ENCODE results near the gene FIG4. TPM values are rescaled to one million over a fixed set of nuclear protein-coding genes. Genes with fewer than 3 reads are reported as not detected.
"Not testable (repeated sequence)": the region's sequence is repeated elsewhere in the genome, so short reads cannot be mapped to it uniquely, and the experiment has no call there.

Gene FIG4
- total RNA-seq, 1 experiment from 2014 or later, result 9.6 TPM

DNA sequence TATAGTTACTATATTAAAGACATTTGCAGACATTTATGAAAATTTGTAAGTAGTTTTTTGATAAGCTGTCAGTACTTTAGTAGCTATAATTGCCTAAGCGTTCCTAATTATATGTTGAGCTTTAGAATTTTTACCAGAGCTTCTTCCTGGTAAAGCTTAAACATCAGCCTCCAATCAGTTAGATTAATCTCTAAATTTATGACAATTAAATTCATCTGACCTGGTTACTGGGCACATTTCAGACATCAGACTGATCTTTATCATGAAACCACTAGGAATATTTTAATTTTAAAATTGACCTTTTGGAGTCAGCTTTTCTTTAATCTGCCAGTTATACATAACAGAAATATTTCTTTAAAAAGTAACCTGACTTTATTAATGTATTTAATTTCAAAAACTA is 23.5 kb downstream of the FIG4 start:
- Histone ChIP-seq H3K9me3 (replicated peaks) (no peaks in the 10 kb centered on the region), H3K4me1 (replicated peaks) (no peaks in the 10 kb centered on the region), H3K27ac (no peak overlapping the region), H3K4me3 (no peak overlapping the region), H3K27me3 (replicated peaks) (no peaks in the 10 kb centered on the region), H3K36me3 (no peaks in the 10 kb centered on the region)
- DNase-seq (ENCODE audit: low read depth in 1 of 2, low spot score in 2 of 2), result no peak

DNA sequence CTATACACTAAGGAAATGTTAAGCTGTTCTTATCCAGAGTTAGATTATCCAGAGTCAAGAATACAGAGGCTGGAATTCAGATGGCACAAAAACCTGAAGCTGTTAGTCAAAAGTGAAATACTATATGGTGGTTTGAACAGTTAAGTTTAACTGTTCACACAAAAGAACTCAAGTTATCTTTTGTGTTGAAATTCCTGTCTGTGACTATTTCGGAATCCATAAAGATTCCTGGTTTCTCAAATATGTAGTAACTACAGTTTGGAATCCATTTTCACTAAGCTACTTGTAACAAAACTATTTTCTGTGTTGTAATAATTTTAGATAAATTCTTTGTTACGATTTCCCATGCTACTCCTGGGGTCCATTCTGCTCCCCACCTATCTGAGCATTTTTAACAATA is 24.5 kb downstream of the FIG4 start:
- no peaks in the 10 kb centered on the region for H3K27me3 ChIP-seq (replicated peaks)
- DNase-seq (ENCODE audit: low read depth in 1 of 2, low spot score in 2 of 2), result no peak
- H3K4me1 ChIP-seq (replicated peaks), result no peaks in the 10 kb centered on the region
- H3K27ac ChIP-seq, result no peak overlapping the region
- no peaks in the 10 kb centered on the region for H3K36me3 ChIP-seq
- no peak overlapping the region for H3K4me3 ChIP-seq
- H3K9me3 ChIP-seq (replicated peaks), result no peaks in the 10 kb centered on the region

GRCh38 chr6:109717971-109718370 is 26.9 kb downstream of the FIG4 start:
- Histone ChIP-seq H3K4me3 (no peak overlapping the region), H3K27me3 (replicated peaks) (no peaks in the 10 kb centered on the region), H3K27ac (no peak overlapping the region), H3K4me1 (replicated peaks) (no peaks in the 10 kb centered on the region), H3K36me3 (no peaks in the 10 kb centered on the region), H3K9me3 (replicated peaks) (no peaks in the 10 kb centered on the region)
- no peak for DNase-seq (ENCODE audit: low read depth in 1 of 2, low spot score in 2 of 2)

- Histone ChIP-seq H3K4me1 (replicated peaks) (no peaks in the 10 kb centered on the region), H3K36me3 (no peaks in the 10 kb centered on the region), H3K9me3 (replicated peaks) (no peaks in the 10 kb centered on the region), H3K27ac (no peak overlapping the region), H3K4me3 (no peak overlapping the region), H3K27me3 (replicated peaks) (no peaks in the 10 kb centered on the region)
- no peak for DNase-seq (ENCODE audit: low read depth in 1 of 2, low spot score in 2 of 2)
These were observed 27.9 kb downstream of the FIG4 start for GRCh38 chr6:109718991-109719390.

- DNase-seq (ENCODE audit: low read depth in 1 of 2, low spot score in 2 of 2), result no peak
- Histone ChIP-seq H3K4me3 (no peak overlapping the region), H3K27ac (no peak overlapping the region)
These were observed 29.2 kb downstream of the FIG4 start for GRCh38 chr6:109720311-109720710.

DNA sequence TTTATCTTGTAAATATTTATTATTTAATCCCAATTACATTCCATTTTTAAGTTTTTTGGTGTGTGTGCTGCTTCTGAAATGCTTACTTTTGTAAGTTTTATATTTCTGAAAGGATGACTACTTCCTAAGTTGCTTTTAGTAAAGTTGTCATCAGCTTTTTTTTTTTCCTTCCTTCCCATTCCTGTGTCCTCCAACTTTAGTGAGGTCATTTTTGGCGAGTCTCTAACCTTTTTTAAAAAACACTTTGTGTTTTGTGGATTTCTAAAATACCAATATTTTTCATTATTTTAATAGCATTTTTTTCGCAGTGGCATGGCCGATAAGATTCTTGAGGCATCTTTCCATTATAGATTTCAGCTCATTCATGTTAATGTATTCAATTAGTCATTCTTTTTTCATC is 30.9 kb downstream of the FIG4 start:
- Histone ChIP-seq H3K4me1 (replicated peaks) (no peaks in the 10 kb centered on the region), H3K27me3 (replicated peaks) (no peaks in the 10 kb centered on the region), H3K27ac (no peak overlapping the region), H3K4me3 (no peak overlapping the region), H3K9me3 (replicated peaks) (no peaks in the 10 kb centered on the region), H3K36me3 (no peaks in the 10 kb centered on the region)
- no peak for DNase-seq (ENCODE audit: low read depth in 1 of 2, low spot score in 2 of 2)

More at GRCh38 chr6:109720311-109720710, 29.2 kb downstream of the FIG4 start:
- H3K4me1 ChIP-seq (replicated peaks), result no peaks in the 10 kb centered on the region
- H3K27me3 ChIP-seq (replicated peaks), result no peaks in the 10 kb centered on the region
- H3K9me3 ChIP-seq (replicated peaks), result no peaks in the 10 kb centered on the region
- no peaks in the 10 kb centered on the region for H3K36me3 ChIP-seq

GRCh38 chr6:109722564-109723254 is 31.6 kb downstream of the FIG4 start:
- Histone ChIP-seq H3K4me3 (no peak overlapping the region), H3K27ac (no peak overlapping the region), H3K4me1 (replicated peaks) (peaks cover 3% of the 10 kb centered on the region; the same call in 1 of the 2 replicates), H3K9me3 (replicated peaks) (no peaks in the 10 kb centered on the region), H3K36me3 (no peaks in the 10 kb centered on the region), H3K27me3 (replicated peaks) (no peaks in the 10 kb centered on the region)
- no peak for DNase-seq (ENCODE audit: low read depth in 1 of 2, low spot score in 2 of 2)

DNA sequence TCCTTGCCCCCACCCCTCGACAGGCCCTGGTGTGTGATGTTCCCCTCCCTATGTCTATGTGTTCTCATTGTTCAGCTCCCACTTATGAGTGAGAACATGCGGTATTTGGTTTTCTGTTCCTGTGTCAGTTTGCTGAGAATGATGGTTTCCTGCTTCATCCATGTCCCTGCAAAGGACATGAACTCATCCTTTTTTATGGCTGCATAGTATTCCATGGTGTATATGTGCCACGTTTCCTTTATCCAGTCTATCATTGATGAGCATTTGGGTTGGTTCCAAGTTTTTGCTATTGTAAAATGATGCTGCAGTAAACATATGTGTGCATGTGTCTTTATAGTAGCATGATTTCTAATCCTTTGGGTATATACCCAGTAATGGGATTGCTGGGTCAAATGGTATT is 34.2 kb downstream of the FIG4 start:
- not testable (repeated sequence) for H3K36me3 ChIP-seq; H3K27me3 ChIP-seq (replicated peaks); H3K27ac ChIP-seq; H3K4me1 ChIP-seq (replicated peaks); DNase-seq (ENCODE audit: low read depth in 1 of 2, low spot score in 2 of 2); H3K9me3 ChIP-seq (replicated peaks); H3K4me3 ChIP-seq

DNA sequence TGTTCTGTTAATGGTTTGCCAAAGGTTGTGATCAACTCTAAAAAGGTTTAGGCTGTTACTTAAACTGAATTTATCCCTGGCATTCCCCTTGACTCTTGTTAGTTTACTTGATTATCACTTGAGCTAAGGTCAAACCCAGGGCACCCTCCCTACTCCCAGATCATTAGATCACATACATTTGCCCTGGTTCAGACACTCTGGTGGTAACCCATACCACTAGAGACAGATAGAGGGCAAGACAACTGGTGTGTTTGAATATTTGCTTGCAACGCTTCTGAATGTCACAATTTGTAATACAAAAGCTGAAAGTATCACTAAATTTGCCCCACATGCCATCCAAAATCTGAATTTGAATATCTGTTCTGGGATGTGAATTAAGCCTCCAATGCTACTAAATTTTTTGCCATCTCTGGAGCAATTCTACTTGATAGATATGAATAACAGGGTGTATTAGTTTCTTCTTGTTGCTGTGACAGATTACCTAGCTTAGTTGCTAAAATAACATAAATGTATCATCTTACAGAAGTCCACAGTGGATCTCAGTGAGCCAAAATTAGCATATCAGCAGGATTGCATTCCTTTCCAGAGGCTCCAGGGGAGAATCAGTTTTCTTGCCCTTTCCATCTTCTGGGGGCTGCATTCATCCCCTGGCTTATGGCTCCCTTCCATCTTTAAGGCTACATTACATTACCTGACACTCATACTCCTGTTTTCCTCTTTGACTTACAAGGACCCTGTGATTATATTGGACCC is 45.4 kb downstream of the FIG4 start:
- no peak for DNase-seq (ENCODE audit: low read depth in 1 of 2, low spot score in 2 of 2)
- H3K27me3 ChIP-seq (replicated peaks), result no peaks in the 10 kb centered on the region
- H3K36me3 ChIP-seq, result no peaks in the 10 kb centered on the region
- no peaks in the 10 kb centered on the region for H3K9me3 ChIP-seq (replicated peaks)
- H3K27ac ChIP-seq, result no peak overlapping the region
- H3K4me1 ChIP-seq (replicated peaks), result no peaks in the 10 kb centered on the region
- no peak overlapping the region for H3K4me3 ChIP-seq

GRCh38 chr6:109738255-109738654 is 47.2 kb downstream of the FIG4 start:
- no peak for DNase-seq (ENCODE audit: low read depth in 1 of 2, low spot score in 2 of 2)
- Histone ChIP-seq H3K36me3 (no peaks in the 10 kb centered on the region), H3K27me3 (replicated peaks) (no peaks in the 10 kb centered on the region), H3K27ac (no peak overlapping the region), H3K4me1 (replicated peaks) (no peaks in the 10 kb centered on the region), H3K9me3 (replicated peaks) (no peaks in the 10 kb centered on the region), H3K4me3 (no peak overlapping the region)

- Histone ChIP-seq H3K4me1 (replicated peaks) (no peaks in the 10 kb centered on the region), H3K36me3 (no peaks in the 10 kb centered on the region), H3K27me3 (replicated peaks) (no peaks in the 10 kb centered on the region), H3K4me3 (no peak overlapping the region), H3K9me3 (replicated peaks) (no peaks in the 10 kb centered on the region), H3K27ac (no peak overlapping the region)
- DNase-seq (ENCODE audit: low read depth in 1 of 2, low spot score in 2 of 2), result no peak
These were observed 47.6 kb downstream of the FIG4 start for GRCh38 chr6:109738667-109739066.

DNA sequence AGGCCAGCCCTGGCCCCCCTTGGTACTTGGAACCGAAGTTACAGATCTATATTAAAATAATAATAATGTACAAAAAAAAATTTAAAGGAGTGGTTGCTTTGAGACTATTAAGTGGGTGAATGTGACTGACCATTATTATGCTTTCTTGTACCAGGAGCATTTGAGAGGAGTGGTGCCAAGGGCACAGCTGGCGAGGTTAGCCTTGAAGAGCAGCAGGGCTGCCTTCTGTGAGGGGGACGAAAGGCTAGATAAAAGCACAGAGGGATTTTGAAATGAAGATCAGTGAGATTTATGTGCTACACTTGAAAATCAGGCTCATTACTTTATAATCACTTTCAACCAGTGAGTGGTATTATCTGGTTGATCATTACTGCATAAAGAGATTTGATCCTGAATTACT is 48.6 kb downstream of the FIG4 start:
- Histone ChIP-seq H3K4me1 (replicated peaks) (peaks cover 5% of the 10 kb centered on the region), H3K36me3 (no peaks in the 10 kb centered on the region), H3K9me3 (replicated peaks) (no peaks in the 10 kb centered on the region), H3K4me3 (no peak overlapping the region), H3K27ac (no peak overlapping the region), H3K27me3 (replicated peaks) (no peaks in the 10 kb centered on the region)
- no peak for DNase-seq (ENCODE audit: low read depth in 1 of 2, low spot score in 2 of 2)

GRCh38 chr6:109740787-109741186 is 49.7 kb downstream of the FIG4 start:
- Histone ChIP-seq H3K27me3 (replicated peaks) (no peaks in the 10 kb centered on the region), H3K36me3 (no peaks in the 10 kb centered on the region), H3K9me3 (replicated peaks) (no peaks in the 10 kb centered on the region), H3K4me3 (no peak overlapping the region), H3K4me1 (replicated peaks) (peaks cover 5% of the 10 kb centered on the region), H3K27ac (no peak overlapping the region)
- no peak for DNase-seq (ENCODE audit: low read depth in 1 of 2, low spot score in 2 of 2)

- Histone ChIP-seq H3K27me3 (replicated peaks) (no peaks in the 10 kb centered on the region), H3K36me3 (no peaks in the 10 kb centered on the region), H3K9me3 (replicated peaks) (no peaks in the 10 kb centered on the region), H3K4me1 (replicated peaks) (peaks cover 5% of the 10 kb centered on the region), H3K4me3 (no peak overlapping the region), H3K27ac (no peak overlapping the region)
- peak in 1 of 2 experiments; percentile 33 for DNase-seq (ENCODE audit: low read depth in 1 of 2, low spot score in 2 of 2)
These were observed 52.6 kb downstream of the FIG4 start for GRCh38 chr6:109743739-109744138.
